ENCODE data around the gene ANKRD50.

ANKRD50 gene

DNA sequence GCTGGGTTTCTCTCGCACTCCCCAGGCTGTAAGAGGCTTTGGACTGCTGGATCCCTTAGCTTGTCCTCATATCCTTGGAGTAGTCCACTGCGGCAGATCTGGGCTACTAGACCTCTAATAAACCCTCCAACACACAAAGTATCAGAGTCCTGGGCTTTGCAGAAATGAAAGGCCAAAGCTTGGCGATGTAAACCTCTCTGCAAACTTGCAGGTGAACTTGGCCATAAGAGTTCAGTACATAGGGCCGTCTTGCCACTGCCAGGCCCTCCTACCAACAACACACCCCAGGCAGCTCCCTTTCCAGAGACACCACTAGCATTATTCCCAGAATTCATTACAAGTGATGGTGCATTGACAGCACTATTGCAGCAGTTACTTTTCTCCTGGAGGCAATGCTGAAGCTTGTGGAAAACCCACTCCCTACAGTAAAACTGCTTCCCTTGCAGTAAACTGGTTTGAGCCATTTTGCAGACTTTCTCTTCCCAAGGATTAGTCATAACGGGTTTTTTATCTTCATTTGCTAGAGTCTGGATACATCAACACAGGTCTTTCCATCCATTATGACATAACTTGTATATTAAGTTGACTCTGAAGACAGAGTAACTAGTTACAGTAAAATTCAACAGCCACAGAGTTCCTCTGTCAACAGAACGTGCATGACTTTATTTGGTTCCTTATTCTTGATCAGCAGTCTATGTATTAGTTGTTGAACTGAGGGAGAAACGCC is 2.4 kb downstream of the ANKRD50 start:
- peak; percentile 48 for DNase-seq

DNA sequence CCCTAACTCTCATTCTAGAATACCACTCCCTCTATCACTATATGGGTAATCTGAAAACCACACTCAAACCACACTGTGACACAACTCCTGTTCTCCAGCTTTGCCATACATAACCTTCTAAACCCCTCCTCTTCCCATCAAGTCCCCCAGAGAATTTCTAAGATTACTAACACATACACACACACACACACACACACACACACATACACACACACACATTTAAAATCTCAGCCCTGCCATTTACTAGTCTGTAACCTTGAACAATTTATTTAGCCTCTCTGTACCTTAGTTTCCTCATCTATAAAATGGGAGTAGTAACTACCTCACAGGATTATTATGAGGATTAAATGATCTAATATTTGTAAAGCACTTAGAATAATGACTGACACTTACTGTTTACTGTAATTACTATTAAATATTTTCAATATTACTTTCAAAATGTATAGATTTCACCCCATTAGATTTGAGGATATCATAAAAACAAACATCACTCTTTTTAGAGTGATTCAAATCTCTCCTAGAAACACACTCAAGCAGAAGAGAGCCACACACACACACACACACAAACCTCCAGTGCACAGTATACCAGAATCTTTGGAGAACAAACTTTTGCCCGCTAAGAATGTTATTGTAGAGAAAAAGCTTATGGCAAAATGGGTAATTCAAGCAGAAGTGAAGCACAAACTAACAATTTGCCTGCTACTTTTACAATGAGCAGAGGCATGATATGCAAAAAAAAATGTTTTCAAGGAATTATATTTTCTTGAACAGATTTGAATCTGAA is 3.8 kb downstream of the ANKRD50 start:
- DNase-seq = peak; percentile 1

DNA sequence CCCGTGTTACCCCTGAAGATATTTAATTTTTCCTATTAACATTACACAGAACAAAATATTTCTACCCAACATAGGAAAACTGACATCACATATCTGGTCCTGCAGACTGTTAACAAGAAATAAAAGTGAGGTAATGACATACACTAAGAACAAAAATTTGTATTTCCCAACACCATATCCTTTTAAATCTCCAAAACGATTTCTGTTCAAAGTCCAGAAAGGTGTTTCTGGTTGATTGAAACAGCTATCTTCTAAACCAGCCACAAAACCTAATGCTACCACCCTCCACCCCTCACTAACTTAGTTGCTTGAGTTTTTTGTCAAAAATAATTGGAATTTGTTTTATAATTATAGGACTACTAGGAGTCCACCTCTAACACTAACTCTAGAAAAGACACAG is 7.1 kb downstream of the ANKRD50 start:
- DNase-seq = no peak

DNA sequence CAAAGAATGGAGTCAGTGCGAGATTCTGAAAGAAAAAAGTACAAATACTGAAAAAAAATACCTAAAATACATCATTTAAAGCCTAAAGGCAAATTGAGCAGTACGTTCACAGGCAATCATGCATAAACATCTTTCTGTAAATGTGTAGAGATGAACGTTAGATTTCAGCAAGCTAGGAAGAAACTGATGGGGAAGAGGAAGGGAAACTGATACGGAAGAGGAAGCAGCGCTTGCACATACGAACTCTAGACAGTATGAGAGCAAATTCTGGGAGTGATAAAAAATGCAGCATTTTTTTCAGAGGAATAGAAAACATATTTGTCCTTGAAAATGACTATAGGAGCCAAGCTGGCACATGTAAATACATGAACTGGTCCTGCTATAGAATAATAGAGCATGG is 9.4 kb downstream of the ANKRD50 start:
- no peak for DNase-seq

DNA sequence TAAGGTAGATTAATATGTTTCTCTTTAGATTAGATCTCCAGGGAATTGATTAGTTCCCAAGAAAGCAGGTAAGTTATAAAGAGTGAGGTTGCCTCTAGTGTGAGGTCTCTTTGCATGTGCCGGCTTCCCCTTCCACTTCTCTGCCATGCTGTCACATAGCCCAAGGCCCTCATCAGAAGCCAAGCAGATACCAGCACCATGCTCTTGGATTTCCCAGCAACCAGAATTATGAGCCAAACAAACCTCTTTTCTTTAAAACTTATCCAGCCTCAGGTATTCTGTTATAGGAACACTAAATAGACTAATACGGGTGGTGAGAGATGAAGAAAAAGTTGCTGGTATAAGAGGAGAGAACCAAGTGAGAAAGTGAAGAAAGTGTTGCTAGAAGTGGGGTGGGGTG is 15.1 kb downstream of the ANKRD50 start:
- no peak for DNase-seq

DNA sequence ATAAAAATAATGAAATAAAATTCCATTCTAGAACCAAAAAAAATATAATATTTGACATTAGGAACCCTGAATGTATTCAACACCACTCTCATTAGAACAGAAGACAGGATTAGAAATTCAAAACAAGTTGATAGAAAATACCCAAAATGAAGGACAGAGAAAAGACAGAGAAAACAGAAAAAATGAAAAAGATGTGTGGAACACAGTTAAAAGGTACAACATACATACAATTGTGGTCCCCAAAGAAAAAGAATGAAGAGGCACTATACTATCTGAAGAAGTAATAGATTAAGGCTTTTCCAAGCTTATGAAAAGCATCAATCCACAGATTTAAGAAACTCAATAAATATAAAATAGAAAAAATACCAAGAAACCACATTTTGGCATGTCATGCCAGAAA is 16.4 kb downstream of the ANKRD50 start:
- no peak for DNase-seq

DNA sequence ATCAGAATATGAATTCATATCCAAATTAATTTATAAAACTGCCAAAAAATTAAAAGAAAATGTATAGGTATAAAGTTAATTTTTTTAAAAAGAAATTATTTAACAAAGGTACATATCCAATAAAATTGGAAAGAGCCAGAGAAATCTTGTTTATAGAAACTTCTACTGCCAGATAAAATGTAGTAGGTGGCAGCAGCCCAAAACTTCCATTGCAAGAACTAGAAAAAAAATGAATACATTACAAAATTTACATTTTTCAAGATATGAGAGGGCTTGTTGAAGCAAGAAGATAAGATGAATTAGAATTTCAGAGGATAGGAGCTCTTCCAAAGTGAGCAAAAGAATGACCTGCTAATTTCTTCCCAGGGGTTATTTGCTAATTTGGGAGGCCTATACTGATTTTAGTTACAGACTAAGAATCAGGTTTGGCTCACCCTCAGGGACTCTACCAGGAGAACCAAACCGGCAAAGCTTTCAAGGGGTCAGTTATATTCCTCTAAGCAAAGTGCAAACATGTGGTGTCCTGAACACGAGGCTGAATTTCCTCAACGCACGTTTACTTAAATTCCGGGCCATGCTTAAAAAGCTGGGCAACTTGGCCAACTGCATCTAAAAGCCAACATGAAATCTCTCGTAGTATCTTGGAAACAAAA is 17.5 kb downstream of the ANKRD50 start:
- no peak for DNase-seq

DNA sequence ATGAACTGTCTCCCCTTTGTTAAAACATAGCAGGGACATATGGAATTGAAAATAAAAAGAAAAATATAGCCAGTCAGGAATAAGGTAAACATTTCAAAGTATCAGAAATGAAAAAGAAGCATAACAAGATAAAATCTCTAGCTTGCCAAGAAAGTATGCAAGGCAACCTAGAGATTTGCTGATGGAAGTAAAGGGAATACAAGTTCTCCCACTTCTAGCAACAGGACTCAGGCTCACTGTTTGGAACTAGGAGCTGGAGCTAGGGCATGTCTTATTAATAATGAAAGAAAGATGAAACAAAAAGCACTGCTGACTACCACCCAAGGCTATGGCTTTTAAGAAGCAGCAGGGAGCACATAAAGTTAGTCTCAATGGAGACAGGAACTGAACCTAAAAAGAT is 18.2 kb downstream of the ANKRD50 start:
- no peak for DNase-seq

DNA sequence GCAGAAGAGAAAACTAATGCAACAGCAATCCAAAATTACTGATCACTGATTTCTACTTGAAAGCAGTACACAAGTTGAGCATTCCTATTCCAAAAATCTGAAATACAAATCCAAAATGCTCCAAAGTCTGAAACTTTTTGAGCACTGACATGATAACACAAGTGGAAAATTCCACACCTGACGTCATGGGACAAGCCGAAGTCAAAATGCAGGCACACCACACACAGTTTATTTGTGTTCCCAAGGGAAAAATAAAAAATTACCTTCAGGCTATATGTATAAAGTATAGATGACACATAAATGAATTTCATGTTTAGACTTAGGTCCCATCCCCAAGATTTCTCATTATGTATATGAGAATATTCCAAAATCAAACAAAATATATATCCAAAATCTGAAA is 20.7 kb downstream of the ANKRD50 start:
- DNase-seq = no peak

DNA sequence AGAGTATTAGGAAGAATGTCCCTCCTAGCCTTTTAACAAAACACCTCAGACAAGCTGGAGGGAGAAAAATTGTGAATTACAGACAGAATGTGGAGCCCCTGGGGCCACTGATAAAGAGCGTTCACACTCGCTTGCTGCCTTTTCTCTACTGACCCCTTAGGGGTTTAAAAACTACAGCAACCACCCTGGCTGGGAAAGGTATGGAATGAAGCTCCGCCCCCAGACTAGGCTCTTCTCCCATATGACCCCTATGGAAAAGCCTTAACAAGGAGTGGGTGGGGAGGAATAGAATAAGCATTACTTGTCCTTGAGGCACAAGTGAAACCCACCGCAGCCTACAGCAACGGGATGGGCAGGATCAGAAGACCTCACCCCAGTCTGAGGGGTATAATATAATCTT is 26.3 kb downstream of the ANKRD50 start:
- DNase-seq = no peak

DNA sequence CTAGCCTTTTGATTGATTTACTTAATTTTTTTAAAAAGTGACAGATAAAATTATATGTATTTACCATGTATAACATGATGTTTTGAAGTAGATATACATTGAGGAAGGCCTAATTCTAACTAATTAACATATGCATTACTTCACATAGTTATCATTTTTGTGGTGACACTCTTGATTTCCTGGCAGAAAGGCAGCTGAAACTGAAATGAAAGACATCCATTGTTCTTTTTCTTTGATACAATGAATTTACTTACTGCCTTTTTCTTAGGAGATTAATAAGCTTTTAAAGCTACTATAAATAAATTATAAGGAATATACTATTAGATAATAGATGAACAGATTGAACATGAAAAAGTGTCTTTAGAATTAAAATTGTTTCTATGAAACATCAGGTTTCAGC is 26.7 kb downstream of the ANKRD50 start:
- DNase-seq = no peak

DNA sequence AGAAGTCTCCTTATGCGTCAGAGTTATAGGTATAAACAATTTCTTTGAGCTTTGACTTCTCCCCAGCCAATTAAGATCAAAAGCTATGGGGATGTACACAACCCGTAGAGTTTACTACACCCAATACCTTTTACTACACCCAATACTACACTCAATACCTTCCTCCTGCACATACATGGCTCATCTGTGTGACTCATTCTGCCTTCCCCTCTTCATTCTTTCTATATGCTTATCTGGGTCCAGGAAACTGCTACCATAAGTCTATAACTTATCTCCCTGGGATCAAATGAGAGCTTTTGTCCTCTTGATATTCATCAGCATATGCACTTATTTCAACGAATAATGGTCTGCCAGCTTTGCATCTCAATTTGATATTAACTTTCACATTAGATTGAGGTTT is 28.2 kb downstream of the ANKRD50 start:
- DNase-seq = no peak

DNA sequence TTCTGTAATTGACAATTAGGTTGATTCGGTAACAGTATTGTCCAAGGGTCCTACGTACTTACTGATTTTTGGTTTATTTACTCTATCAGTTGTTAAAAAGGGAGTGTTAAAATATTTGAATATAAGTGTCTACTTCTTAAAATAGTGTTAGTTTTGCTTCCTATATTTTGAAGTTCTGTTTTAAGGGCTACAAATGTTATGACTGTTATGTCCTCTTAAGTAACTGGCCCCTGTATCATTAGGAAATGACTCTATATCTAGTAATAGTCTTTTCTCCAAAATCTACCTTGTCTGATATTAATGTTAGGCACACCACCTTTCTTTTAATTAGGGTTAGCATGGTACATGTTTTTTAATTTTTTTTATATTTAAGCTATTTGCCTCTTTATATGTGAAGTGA is 30.1 kb downstream of the ANKRD50 start:
- no peak for DNase-seq

DNA sequence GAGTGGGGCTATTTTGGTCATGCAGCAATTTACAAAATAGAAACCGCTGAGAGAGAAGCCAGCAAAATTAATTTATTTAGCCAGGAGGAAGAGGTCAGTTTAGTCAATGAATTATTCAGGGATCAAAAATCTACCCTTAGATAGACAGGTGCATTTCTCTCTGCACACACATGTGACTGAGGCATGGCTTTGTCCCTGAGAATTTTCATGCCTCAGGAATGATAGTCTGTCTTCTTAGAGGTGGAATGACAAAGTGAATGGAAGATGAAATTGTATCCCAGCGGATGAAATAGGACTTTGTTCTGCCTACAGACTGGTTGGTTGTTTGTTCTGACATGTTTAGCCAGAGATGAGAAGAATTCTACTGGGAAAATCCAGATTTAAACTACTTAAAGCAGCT is 46.0 kb downstream of the ANKRD50 start:
- DNase-seq = no peak

DNA sequence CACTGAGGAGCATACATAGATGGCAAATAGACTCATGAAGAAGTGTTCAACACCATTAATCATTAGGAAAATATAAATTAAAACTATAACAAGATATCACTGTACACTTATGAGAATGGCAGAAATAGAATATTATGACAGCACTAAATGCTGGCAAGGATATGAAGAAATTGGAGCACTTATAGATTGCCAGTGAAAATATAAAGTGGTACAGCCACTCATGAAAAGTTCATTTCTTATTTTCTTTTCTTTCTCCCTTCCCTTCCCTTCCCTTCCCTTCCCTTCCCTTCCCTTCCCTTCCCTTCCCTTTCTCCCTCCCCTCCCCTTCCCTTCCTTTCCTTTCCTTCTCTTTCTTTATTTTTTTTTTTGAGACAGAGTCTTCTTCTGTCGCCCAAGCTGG is 53.7 kb downstream of the ANKRD50 start:
- DNase-seq = no peak

DNA sequence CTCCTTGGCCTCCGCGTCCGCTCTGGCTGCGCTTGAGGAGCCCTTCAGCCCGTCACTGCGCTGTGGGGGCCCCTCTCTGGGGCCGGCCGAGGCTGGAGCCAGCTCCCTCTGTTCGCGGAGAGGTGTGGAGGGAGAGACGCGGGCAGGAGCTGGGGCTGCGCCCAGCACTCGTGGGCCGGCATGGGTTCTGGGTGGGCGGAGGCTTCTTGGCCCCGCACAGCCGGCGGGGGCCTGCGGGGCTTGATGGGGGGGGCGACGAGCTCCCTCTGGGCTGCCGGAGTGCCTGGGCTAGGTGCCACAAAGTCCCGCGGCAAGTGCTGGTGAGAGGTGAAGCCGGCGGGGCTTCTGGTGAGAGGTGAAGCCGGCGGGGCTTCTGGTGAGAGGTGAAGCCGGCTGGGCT is 61.9 kb downstream of the ANKRD50 start:
- DNase-seq = no peak

DNA sequence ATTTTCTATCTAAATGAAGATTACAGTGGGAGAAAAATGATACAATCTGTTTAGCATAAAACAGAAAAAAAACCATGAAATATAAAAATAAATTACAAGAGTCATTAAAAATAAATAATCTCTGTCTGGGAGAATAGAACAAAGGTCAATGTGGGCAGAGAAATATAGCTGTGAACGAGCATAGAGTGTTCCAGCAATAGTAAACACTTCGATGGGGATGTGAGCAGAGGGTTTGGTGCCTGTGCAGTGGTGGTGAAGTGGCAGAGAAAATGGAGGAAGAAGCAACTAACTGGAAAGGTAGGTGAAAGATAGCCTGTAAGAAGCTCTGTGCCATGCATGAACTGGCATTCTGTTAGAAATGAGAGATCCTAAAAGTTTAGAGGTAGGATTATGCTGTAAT is 64.9 kb downstream of the ANKRD50 start:
- DNase-seq = no peak

DNA sequence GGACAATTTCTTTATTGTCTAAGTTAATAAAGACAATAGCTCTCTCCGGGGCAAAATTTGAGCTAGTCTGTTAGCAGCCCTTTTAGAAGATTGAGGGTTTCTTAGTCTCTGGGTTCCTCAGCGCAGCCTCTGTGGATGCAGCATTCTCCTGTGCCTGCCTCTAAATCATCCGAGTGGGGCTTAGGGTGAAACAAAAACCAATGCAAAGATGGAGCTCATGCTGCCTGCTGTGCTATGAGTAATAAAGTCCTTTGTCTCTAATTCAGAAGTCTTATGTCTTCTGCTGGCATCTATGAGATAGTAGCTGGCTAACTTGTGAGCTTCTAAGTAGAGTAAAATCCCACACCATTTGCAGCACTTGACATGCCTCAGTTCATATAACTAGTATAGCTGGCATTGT is 67.9 kb downstream of the ANKRD50 start:
- no peak for DNase-seq

DNA sequence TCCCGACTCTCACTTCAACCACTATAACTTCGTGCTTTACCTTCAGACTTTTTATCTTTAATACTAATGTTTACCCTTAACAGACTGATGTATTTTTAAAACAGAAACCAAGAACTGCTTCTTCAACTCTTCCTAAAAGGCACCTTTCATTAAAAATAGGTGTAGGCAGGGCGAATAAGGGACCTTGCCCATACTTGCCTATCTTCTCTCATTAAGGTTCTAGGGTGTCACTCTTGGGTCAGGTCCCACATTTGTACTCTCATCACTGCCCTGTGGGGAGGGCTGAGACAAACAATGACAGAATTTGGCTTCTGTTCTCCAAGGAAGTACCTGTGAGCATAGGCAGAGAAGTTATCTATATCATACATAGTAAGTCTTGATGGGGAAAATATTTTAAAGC is 69.7 kb downstream of the ANKRD50 start:
- no peak for DNase-seq

DNA sequence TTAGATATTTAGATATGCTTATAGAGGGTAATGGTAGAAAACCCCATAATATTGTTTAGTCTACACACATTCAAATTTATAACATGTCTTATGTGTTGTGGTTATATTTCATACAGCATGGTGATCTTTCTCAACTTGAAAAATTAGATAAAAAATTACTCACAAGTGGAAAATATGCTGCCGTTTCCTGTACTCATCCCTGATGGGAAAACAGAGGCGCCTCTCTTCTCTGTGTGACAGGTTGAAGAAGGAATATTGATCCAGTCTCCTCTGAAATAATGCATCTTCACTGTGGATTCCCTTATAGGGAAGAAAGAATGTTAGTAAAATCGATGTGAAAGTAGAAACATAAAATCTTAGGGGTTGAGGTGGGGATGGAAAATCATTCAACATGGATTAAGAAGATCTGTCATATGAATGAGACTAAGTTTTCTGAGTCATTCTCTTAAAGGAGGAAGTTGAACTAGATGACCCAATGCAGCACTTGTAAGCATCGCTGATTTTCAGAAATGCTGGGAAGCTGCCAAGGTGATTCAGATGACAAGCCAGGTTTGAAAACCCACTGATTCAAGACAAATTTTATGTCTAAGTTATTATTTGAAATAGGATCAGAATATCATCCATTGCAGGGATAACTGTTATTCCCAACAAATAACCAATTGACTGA is 70.7 kb downstream of the ANKRD50 start:
- no peak for DNase-seq

DNA sequence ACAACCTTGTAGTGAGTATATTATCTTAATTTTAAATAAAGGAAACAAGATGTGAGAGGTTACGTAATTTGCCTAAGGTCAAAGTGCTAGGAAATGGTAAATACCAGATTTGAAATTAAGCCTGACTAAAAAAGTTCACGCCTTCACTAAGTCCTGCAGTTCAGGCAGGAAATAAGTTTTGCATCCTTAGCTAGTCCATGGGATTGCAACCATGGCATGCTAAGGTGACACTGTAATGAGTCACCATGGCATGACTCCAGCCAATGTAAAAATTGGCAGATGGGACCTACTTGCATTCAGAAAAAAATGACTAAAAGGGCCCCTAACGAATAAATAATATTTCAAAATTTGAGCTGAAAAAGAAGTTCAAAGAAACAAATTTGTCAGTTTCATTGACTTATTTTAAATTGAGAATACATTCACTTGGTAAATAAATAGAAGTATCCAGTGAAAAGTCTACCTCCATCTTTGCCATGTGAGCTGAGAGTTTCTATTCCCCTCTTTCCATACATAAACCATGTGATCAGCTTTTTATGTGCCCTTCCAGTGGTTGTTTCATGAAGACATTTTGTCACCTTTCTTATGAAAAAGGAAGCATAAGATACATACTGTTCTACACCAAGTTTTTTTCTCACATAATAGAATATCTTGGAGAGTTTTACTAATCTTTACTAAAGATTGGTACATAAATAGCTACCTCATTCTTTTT is 72.4 kb downstream of the ANKRD50 start:
- DNase-seq = no peak

DNA sequence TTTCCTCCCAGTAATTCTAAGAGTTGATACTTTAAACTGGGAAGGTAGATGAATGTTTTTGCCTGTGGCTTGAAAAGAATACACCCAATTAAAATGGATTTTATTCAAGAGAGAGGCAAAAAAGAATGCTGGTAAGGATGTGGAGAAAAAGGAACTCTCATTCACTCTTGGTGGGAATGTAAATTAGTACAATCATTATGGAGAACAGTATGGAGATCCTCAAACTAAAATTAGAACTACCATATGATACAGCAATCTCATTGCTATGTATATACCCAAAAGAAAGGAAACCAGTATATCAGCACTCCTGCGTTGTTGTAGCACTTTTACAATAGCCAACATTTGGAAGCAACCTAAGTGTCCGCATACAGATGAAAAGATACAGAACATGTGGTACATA is 75.2 kb downstream of the ANKRD50 start:
- DNase-seq = no peak

DNA sequence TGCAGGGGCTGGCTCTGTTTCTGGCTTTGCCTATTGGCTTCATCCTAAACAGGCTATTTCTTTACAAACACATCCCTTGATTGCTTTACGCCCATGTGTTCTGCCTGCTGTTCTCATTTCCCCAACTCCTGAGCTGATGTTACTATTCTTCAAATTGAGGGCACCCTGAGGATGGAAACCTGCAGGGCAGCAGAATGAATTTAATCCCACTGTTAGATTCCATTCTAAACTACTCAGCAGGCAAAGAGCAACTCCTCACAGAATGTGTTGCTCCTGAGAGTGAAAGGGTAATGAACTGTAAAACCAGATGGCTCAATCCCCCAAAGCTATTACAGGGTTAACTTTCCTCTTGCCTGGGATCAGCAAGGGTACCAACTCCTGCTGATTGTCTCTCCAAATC is 75.7 kb downstream of the ANKRD50 start:
- DNase-seq = peak; percentile 49
